ENCODE results near the gene PLXNA4. TPM values are rescaled to one million over a fixed set of nuclear protein-coding genes. Genes with fewer than 3 reads are reported as not detected.

Gene PLXNA4
- total RNA-seq, 1 experiment from 2014 or later, result 0.11 TPM

GRCh38 chr7:132494474-132494873 lies 81.8 kb downstream of the PLXNA4 start:
- Histone ChIP-seq H3K27me3 (replicated peaks; ENCODE audit: insufficient read depth, low read depth, low read length, poor library complexity) (no peaks in the 10 kb centered on the region), H3K36me3 (ENCODE audit: insufficient read depth, low read length, poor library complexity, severe bottlenecking) (no peaks in the 10 kb centered on the region), H3K27ac (ENCODE audit: low read depth, low read length, poor library complexity, severe bottlenecking) (no peak overlapping the region), H3K4me3 (ENCODE audit: low read depth, low read length, poor library complexity, severe bottlenecking) (no peak overlapping the region), H3K4me1 (ENCODE audit: insufficient read depth, low read length, poor library complexity, severe bottlenecking) (no peaks in the 10 kb centered on the region), H3K9me3 (ENCODE audit: low read depth, low read length, poor library complexity, severe bottlenecking) (no peaks in the 10 kb centered on the region)
- BruUV-seq (replicated peaks), result no TSS peak
- ChIA-PET POLR2A (ENCODE audit: low non-redundant PET) (no interaction called here), CTCF (no interaction called here)
- TF ChIP-seq CTCF (conservative IDR thresholded peaks at IDR 0.05; ENCODE audit: low read depth, low read length) (no peak), EZH2 (IDR thresholded peaks at IDR 0.05; ENCODE audit: borderline replicate concordance, low read depth, low read length, poor library complexity, severe bottlenecking) (no peak)
- intact Hi-C loops (cut with micrococcal nuclease; ENCODE audit: unreplicated experiment), result no loop called here
- DNase-seq (ENCODE audit: low spot score), result no peak

- H3K9me3 ChIP-seq (ENCODE audit: low read depth, low read length, poor library complexity, severe bottlenecking), result no peaks in the 10 kb centered on the region
- intact Hi-C loops (cut with micrococcal nuclease; ENCODE audit: unreplicated experiment), result no loop called here
- no peaks in the 10 kb centered on the region for H3K4me1 ChIP-seq (ENCODE audit: insufficient read depth, low read length, poor library complexity, severe bottlenecking)
- no peaks in the 10 kb centered on the region for H3K27me3 ChIP-seq (replicated peaks; ENCODE audit: insufficient read depth, low read depth, low read length, poor library complexity)
- POLR2A ChIA-PET (ENCODE audit: low non-redundant PET), result no interaction called here
- no peaks in the 10 kb centered on the region for H3K36me3 ChIP-seq (ENCODE audit: insufficient read depth, low read length, poor library complexity, severe bottlenecking)
- DNase-seq (ENCODE audit: low spot score), result no peak
- BruUV-seq (replicated peaks), result no TSS peak
- TF ChIP-seq EZH2 (IDR thresholded peaks at IDR 0.05; ENCODE audit: borderline replicate concordance, low read depth, low read length, poor library complexity, severe bottlenecking) (no peak), CTCF (conservative IDR thresholded peaks at IDR 0.05; ENCODE audit: low read depth, low read length) (no peak)
- CTCF ChIA-PET, result no interaction called here
- H3K4me3 ChIP-seq (ENCODE audit: low read depth, low read length, poor library complexity, severe bottlenecking), result no peak overlapping the region
- H3K27ac ChIP-seq (ENCODE audit: low read depth, low read length, poor library complexity, severe bottlenecking), result no peak overlapping the region
Measured at GRCh38 chr7:132492823-132493445, 83.3 kb downstream of the PLXNA4 start.

- intact Hi-C loops (cut with micrococcal nuclease; ENCODE audit: unreplicated experiment), result no loop called here
- TF ChIP-seq CTCF (conservative IDR thresholded peaks at IDR 0.05; ENCODE audit: low read depth, low read length), result no peak
- TF ChIP-seq EZH2 (IDR thresholded peaks at IDR 0.05; ENCODE audit: borderline replicate concordance, low read depth, low read length, poor library complexity, severe bottlenecking), result no peak
- Histone ChIP-seq H3K27ac (ENCODE audit: low read depth, low read length, poor library complexity, severe bottlenecking) (no peak overlapping the region), H3K4me1 (ENCODE audit: insufficient read depth, low read length, poor library complexity, severe bottlenecking) (no peaks in the 10 kb centered on the region), H3K4me3 (ENCODE audit: low read depth, low read length, poor library complexity, severe bottlenecking) (no peak overlapping the region), H3K36me3 (ENCODE audit: insufficient read depth, low read length, poor library complexity, severe bottlenecking) (no peaks in the 10 kb centered on the region), H3K9me3 (ENCODE audit: low read depth, low read length, poor library complexity, severe bottlenecking) (no peaks in the 10 kb centered on the region), H3K27me3 (replicated peaks; ENCODE audit: insufficient read depth, low read depth, low read length, poor library complexity) (peaks cover 5% of the 10 kb centered on the region)
- DNase-seq (ENCODE audit: low spot score), result no peak
- no TSS peak for BruUV-seq (replicated peaks)
- ChIA-PET CTCF (no interaction called here), POLR2A (ENCODE audit: low non-redundant PET) (no interaction called here)
Measured at GRCh38 chr7:132491391-132491945, 84.8 kb downstream of the PLXNA4 start.

All from A673 (cell line).